Measurements from ENCODE around the gene OR2M3.

OR2M3 gene

GRCh38 chr1:248196965-248197364 lies at the start of gene OR2M3:
OR2M3 (plus strand) TSS chr1:248197265; CDS start chr1:248203068, 5,803 bp downstream.
- H3K4me1 Mint-ChIP-seq, result no peaks in the 10 kb centered on the region
- no peak within 1 kb of the TSS for H3K27ac Mint-ChIP-seq
- peaks cover 2 to 8% of the 10 kb centered on the region in 2 donors for H3K9me3 Mint-ChIP-seq
- ATAC-seq (no peak), DNase-seq (no peak)
- no peaks in the 10 kb centered on the region for H3K27me3 Mint-ChIP-seq
- no peak within 1 kb of the TSS for H3K4me3 Mint-ChIP-seq

- peaks cover 7 to 16% of the 10 kb centered on the region in 2 donors for H3K9me3 Mint-ChIP-seq
- no peak for DNase-seq
- no peak for ATAC-seq
- H3K4me3 Mint-ChIP-seq, result no peak overlapping the region
- peaks cover 14% of the 10 kb centered on the region for H3K27me3 Mint-ChIP-seq
- no peaks in the 10 kb centered on the region for H3K4me1 Mint-ChIP-seq
- H3K27ac Mint-ChIP-seq, result no peak overlapping the region
These were observed 44.8 kb upstream of the OR2M3 start for GRCh38 chr1:248152056-248152827.

GRCh38 chr1:248155927-248156326 lies 41.1 kb upstream of the OR2M3 start:
- no peak overlapping the region for H3K4me3 Mint-ChIP-seq
- H3K4me1 Mint-ChIP-seq, result no peaks in the 10 kb centered on the region
- DNase-seq (no peak), ATAC-seq (no peak)
- H3K9me3 Mint-ChIP-seq, result peaks cover 0 to 8% of the 10 kb centered on the region in 2 donors
- H3K27me3 Mint-ChIP-seq, result peaks cover 14% of the 10 kb centered on the region
- no peak overlapping the region for H3K27ac Mint-ChIP-seq

- ATAC-seq (no peak), DNase-seq (no peak)
- no peaks in the 10 kb centered on the region for H3K9me3 Mint-ChIP-seq
- no peak overlapping the region for H3K27ac Mint-ChIP-seq
- H3K4me3 Mint-ChIP-seq, result no peak overlapping the region
- no peaks in the 10 kb centered on the region for H3K4me1 Mint-ChIP-seq
- H3K27me3 Mint-ChIP-seq, result no peaks in the 10 kb centered on the region
These were observed 38.3 kb upstream of the OR2M3 start for GRCh38 chr1:248158758-248159157.

GRCh38 chr1:248164031-248164430 lies 33.0 kb upstream of the OR2M3 start:
- H3K9me3 Mint-ChIP-seq, result peaks cover 0 to 5% of the 10 kb centered on the region in 2 donors
- H3K27ac Mint-ChIP-seq, result no peak overlapping the region

GRCh38 chr1:248165186-248165585 lies 31.9 kb upstream of the OR2M3 start:
- no peak for ATAC-seq
- no peak overlapping the region for H3K27ac Mint-ChIP-seq
- H3K9me3 Mint-ChIP-seq, result peaks cover 0 to 5% of the 10 kb centered on the region in 2 donors
- H3K27me3 Mint-ChIP-seq, result no peaks in the 10 kb centered on the region
- no peak for DNase-seq
- no peak overlapping the region for H3K4me3 Mint-ChIP-seq
- H3K4me1 Mint-ChIP-seq, result no peaks in the 10 kb centered on the region

More at GRCh38 chr1:248164031-248164430, 33.0 kb upstream of the OR2M3 start:
- no peaks in the 10 kb centered on the region for H3K27me3 Mint-ChIP-seq
- no peaks in the 10 kb centered on the region for H3K4me1 Mint-ChIP-seq
- no peak for ATAC-seq
- H3K4me3 Mint-ChIP-seq, result no peak overlapping the region
- no peak for DNase-seq

- ATAC-seq, result no peak
These were observed 22.5 kb upstream of the OR2M3 start, which contains the start of gene OR2M2 for GRCh38 chr1:248174521-248174920. OR2M2 (plus strand) TSS chr1:248174821; CDS start chr1:248179986, 5,165 bp downstream.

GRCh38 chr1:248183996-248184395 lies 13.1 kb upstream of the OR2M3 start:
- ATAC-seq, result no peak
- Mint-ChIP-seq H3K9me3 (peaks cover 17 to 24% of the 10 kb centered on the region in 2 donors), H3K27me3 (no peaks in the 10 kb centered on the region), H3K4me1 (no peaks in the 10 kb centered on the region), H3K27ac (no peak overlapping the region), H3K4me3 (no peak overlapping the region)
- no peak for DNase-seq

More at GRCh38 chr1:248174521-248174920, 22.5 kb upstream of the OR2M3 start, which contains the start of gene OR2M2:
- Mint-ChIP-seq H3K9me3 (no peaks in the 10 kb centered on the region), H3K27me3 (no peaks in the 10 kb centered on the region), H3K4me3 (no peak within 1 kb of the TSS), H3K4me1 (no peaks in the 10 kb centered on the region), H3K27ac (no peak within 1 kb of the TSS)
- no peak for DNase-seq

GRCh38 chr1:248187363-248187762 lies 9.7 kb upstream of the OR2M3 start:
- Mint-ChIP-seq H3K4me1 (no peaks in the 10 kb centered on the region), H3K27me3 (no peaks in the 10 kb centered on the region), H3K27ac (no peak overlapping the region), H3K4me3 (no peak overlapping the region), H3K9me3 (peaks cover 16 to 23% of the 10 kb centered on the region in 2 donors)
- ATAC-seq, result no peak
- no peak for DNase-seq

GRCh38 chr1:248189026-248189425 lies 8.0 kb upstream of the OR2M3 start:
- Mint-ChIP-seq H3K27me3 (no peaks in the 10 kb centered on the region), H3K4me3 (no peak overlapping the region), H3K9me3 (peaks cover 17% of the 10 kb centered on the region in 2 donors), H3K4me1 (no peaks in the 10 kb centered on the region), H3K27ac (no peak overlapping the region)
- ATAC-seq (no peak), DNase-seq (no peak)

- DNase-seq, result no peak
- ATAC-seq, result no peak
- H3K27me3 Mint-ChIP-seq, result no peaks in the 10 kb centered on the region
- H3K4me1 Mint-ChIP-seq, result no peaks in the 10 kb centered on the region
- H3K4me3 Mint-ChIP-seq, result no peak overlapping the region
- H3K27ac Mint-ChIP-seq, result no peak overlapping the region
- H3K9me3 Mint-ChIP-seq, result peaks cover 17% of the 10 kb centered on the region in 2 donors
These were observed 2.9 kb upstream of the OR2M3 start for GRCh38 chr1:248194117-248194516.

GRCh38 chr1:248215880-248216279 lies 18.8 kb downstream of the OR2M3 start:
- H3K9me3 Mint-ChIP-seq, result peaks cover 0 to 12% of the 10 kb centered on the region in 2 donors

GRCh38 chr1:248225537-248225936 lies 28.5 kb downstream of the OR2M3 start:
- no peak for DNase-seq
- no peak overlapping the region for H3K27ac Mint-ChIP-seq
- H3K4me3 Mint-ChIP-seq, result no peak overlapping the region
- H3K4me1 Mint-ChIP-seq, result no peaks in the 10 kb centered on the region
- no peak for ATAC-seq
- peaks cover 9% of the 10 kb centered on the region for H3K27me3 Mint-ChIP-seq
- H3K9me3 Mint-ChIP-seq, result peaks cover 9 to 15% of the 10 kb centered on the region in 2 donors

More at GRCh38 chr1:248215880-248216279, 18.8 kb downstream of the OR2M3 start:
- H3K27me3 Mint-ChIP-seq, result no peaks in the 10 kb centered on the region
- ATAC-seq (no peak), DNase-seq (no peak)
- H3K4me1 Mint-ChIP-seq, result no peaks in the 10 kb centered on the region
- no peak overlapping the region for H3K4me3 Mint-ChIP-seq
- H3K27ac Mint-ChIP-seq, result no peak overlapping the region

GRCh38 chr1:248229360-248229908 lies 32.4 kb downstream of the OR2M3 start:
- DNase-seq, result no peak
- Mint-ChIP-seq H3K4me3 (no peak overlapping the region), H3K27me3 (peaks cover 9% of the 10 kb centered on the region), H3K27ac (no peak overlapping the region), H3K9me3 (peaks cover 9 to 13% of the 10 kb centered on the region in 2 donors), H3K4me1 (no peaks in the 10 kb centered on the region)
- ATAC-seq, result no peak

GRCh38 chr1:248231117-248231516 lies 34.1 kb downstream of the OR2M3 start, which contains the start of gene OR2M4:
OR2M4 (plus strand) TSS chr1:248231417; CDS start chr1:248238929, 7,512 bp downstream.
- no peak for DNase-seq
- Mint-ChIP-seq H3K27me3 (peaks cover 9% of the 10 kb centered on the region), H3K4me1 (no peaks in the 10 kb centered on the region), H3K27ac (no peak within 1 kb of the TSS), H3K9me3 (peaks cover 9 to 13% of the 10 kb centered on the region in 2 donors), H3K4me3 (no peak within 1 kb of the TSS)
- ATAC-seq, result no peak

- DNase-seq (no peak), ATAC-seq (no peak)
- Mint-ChIP-seq H3K4me3 (no peak overlapping the region), H3K27me3 (peaks cover 14% of the 10 kb centered on the region), H3K9me3 (no peaks in the 10 kb centered on the region), H3K4me1 (peaks cover 7% of the 10 kb centered on the region), H3K27ac (no peak overlapping the region)
These were observed 42.4 kb downstream of the OR2M3 start for GRCh38 chr1:248239478-248239877.
